Measurements from ENCODE around the gene ASB2.

Gene ASB2

DNA sequence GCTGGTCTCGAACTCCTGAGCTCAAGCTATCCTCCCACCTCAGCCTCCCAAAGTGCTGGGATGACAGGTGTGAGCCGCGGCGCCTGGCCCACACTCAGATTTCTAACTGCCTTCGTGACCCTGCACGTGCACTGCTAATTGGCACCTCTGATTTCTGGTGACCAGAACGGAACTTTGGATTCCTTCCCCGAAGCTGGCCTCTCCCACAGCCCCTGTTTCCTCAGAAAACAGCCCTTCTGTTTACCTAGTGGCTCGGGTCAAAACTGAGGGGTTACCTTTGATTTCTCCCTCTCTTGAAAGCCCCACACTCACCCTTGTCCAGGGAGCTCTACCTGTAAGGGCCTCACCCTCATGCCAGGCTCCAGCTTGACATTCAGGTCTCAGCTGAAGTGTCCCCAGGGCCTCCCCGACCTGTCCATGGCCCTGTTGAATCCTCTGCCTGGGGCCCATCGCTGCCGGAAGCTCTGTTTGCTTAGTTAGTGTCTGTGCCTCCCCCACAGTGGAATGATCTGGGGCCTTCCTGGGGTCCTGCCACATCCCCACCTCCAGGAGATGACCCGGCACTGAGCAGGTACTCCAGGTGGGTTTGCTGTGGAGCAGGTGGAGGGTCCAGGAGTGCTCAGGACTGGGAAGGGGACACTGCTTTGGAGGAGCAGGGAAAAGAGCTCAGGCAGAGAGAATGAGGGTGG, 73.6 kb downstream of the ASB2 start:
- no peak for DNase-seq

GRCh38 chr14:93901813-93902212, 74.6 kb downstream of the ASB2 start:
- no peak for DNase-seq

DNA sequence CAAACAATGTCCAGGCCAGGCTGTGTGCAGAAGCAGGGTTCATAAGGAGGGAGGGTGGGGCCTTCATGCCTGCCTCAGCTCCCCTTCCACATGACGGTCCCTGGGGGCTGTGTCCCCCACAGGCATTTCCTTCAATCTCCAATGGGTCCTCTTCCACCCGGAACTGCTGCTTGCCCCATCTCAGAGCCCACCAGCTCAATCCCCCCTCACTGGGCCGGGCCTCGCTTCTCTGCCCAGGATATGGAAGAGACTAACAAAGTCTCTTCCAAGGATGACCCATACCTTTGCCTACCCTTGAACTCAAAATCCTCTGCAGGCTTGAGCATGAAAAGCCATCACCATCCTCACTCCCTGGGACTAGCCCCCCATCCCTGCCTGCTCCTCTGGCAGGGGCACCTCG, 77.6 kb downstream of the ASB2 start:
- DNase-seq = no peak

- DNase-seq = no peak
Measured at GRCh38 chr14:93898081-93898611, 78.2 kb downstream of the ASB2 start.

- no peak for DNase-seq
Measured at GRCh38 chr14:93897476-93897845, 78.9 kb downstream of the ASB2 start.

DNA sequence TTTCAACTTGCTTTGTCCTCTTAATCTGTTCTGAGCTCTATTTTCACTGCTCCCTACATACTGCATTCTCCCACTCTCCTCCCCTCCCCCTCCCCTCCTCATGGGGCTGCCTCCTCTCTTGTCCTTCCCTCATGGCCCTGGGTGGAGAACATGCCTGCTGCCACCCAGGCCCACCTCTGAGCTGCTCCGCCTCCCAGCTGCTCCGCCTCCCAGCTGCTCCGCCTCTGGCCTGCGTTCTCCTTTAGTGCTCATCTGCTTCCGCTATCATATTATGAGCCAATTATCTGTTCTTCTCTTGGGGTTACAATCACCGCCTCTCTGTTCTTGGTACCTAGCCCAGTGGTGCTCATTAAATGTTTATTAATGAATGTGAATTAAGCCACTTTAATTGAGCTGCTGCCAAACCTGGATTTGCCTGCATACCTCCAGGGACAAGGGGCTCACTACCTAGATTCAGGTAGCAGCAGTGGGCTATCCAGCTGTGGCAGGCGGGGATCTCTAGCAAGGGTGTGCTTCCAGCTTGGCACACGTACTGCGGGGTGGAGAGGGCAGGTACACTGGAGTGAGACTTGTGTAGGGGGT, 81.3 kb downstream of the ASB2 start:
- DNase-seq = no peak

DNA sequence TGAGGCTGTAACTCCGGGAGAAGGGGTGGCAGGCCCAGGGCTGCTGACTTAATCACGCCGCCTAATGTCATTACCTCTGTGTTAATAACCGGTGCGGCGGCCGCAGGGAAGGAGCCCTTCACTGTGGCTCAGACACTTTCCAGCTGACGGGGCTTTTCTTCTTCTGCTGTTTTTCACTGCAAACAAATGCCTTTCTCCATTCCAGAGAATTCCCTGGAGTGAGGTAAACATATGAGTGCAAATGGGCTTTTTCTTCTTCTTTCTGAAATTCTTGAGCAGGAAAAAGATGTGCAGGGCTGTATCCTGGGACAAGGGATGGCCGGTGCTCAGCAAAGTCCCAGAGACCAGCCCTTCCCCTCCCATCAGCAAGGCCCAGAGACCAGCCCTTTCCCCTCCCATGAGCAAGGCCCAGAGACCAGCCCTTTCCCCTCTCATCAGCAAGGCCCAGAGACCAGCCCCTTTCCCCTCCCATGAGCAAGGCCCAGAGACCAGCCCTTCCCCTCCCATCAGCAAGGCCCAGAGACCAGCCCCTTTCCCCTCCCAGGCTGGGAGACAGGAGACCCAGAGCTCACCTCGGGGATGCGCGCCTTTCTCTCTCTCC, 82.6 kb downstream of the ASB2 start:
- no peak for DNase-seq

DNA sequence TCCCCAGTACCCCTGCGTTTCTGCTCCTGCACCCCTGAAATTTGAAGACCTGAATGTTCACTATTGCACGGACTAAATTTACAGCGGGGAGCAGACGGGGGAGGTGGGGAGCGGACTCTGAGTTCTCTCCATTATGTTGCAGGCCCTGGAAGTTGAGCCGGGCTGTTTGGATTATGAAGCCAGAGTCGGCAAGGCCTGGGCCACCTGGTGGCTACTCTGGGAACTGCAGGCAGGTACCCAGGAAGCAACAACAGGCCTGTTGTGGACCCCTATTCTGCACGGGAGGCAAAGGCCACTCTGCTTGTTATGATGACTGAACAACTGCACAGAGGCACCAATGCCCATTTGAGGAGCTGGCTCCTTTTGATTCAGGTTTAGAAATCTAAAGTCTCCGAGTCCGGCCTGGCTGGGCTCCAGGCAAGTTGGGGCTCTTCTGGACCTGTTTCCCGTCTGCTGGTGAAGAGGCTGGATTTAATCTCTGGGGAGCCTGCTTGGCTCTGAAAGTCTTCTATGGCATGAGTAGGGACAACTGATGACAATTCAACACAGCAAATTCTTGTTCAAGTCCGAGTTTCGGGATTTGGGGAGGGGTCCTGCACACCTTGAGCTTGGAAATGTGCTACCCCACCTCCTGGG, 83.3 kb downstream of the ASB2 start:
- DNase-seq = peak in 4 of 5 donors; percentile 35 to 56 (median 43)

DNA sequence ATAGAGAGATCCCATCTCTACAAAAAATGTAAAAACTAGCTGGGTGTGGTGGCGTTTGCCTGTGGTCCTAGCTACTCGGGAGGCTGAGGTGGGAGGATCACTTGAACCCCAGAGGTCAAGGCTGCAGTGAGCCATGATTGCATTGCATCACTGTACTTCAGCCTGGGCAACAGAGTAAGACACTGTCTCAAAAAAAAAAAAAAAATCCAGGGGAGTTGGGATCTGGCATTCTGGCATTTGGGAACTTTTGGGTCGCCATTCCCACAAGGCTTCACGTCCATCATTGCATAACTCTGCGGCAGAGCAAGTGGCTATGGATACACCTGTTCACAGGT, 83.9 kb downstream of the ASB2 start:
- DNase-seq = no peak

- no peak for DNase-seq
Measured at GRCh38 chr14:93891756-93892504, 84.4 kb downstream of the ASB2 start.

DNA sequence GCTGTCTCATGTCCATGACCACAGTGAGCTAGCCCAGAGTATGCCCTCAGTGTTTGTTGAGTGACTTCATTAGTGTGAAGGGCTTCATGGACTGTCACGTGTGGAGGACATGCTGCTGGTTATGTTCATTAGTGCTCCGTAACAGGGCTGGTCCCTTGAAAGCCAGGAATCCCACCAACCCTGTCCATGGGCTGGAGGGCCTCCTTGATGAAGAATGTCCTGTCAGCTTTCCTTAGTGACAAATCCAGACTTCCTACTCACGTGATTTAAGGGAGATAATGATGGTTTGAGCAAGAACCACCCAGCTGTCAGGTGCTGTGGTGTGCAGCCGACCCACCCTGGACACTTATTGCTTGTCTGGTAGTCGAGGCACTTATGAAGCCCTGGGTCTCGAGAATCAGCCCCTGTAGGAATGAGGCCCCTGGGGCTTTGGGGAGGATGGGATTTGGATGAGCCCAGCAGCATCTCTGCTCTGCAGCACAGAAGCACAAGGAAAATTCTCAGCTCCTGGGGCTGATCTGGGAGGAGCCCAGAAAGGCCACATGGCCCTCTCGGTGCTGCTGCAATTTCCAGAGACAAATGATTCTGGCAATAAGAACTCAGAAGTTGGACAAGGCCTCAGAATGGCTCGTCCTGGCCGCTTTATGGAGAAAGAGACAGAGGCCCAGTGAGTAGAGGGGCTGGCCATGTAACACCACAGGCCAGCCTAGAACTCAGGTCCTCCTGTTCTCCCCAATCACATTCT, 86.5 kb downstream of the ASB2 start:
- no peak for DNase-seq

DNA sequence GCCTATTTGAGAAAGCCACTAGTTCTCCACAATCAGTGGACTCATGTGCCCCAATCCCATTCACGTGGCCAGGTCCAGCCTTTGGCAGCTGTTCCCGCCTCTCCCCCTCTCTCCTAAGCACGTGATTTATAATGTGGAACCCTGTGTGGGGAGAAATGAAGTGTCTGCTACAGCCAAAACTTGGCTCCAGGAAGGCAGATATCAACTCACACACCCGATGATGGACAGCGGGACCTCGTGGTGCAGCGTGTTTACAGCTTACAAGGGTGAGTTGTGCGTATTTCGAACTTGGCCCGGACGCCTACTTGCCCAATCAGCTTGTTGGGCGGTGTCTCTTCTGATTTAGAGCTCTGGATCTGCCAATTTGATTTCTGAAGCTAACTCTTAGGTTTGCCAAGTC, 87.4 kb downstream of the ASB2 start:
- DNase-seq = no peak

DNA sequence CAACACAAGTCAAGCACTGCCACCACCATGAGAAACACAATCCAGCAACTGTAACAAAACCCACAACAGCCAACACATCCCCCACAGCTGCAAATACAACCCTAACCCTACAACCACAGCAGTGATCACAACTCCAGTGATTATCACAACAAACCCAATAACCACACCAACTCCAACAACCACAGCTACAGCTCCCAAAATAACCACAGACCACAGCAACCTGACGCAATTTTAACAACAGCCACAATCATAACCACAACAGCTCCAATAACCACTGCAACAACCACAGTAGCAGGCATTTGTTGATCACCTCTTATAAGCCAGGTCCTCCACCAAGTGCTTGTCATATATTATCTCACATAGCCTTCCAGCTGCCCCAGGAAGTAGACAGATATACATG, 91.4 kb downstream of the ASB2 start:
- DNase-seq = peak in 1 of 5 donors; percentile 7

Data from T-helper 1 cell (primary cell).